ENCODE results near the gene RARS1.

RARS1 gene

GRCh38 chr5:168562279-168562678 lies 76.0 kb downstream of the RARS1 start (continued):
- TF ChIP-seq, protein P1, sequence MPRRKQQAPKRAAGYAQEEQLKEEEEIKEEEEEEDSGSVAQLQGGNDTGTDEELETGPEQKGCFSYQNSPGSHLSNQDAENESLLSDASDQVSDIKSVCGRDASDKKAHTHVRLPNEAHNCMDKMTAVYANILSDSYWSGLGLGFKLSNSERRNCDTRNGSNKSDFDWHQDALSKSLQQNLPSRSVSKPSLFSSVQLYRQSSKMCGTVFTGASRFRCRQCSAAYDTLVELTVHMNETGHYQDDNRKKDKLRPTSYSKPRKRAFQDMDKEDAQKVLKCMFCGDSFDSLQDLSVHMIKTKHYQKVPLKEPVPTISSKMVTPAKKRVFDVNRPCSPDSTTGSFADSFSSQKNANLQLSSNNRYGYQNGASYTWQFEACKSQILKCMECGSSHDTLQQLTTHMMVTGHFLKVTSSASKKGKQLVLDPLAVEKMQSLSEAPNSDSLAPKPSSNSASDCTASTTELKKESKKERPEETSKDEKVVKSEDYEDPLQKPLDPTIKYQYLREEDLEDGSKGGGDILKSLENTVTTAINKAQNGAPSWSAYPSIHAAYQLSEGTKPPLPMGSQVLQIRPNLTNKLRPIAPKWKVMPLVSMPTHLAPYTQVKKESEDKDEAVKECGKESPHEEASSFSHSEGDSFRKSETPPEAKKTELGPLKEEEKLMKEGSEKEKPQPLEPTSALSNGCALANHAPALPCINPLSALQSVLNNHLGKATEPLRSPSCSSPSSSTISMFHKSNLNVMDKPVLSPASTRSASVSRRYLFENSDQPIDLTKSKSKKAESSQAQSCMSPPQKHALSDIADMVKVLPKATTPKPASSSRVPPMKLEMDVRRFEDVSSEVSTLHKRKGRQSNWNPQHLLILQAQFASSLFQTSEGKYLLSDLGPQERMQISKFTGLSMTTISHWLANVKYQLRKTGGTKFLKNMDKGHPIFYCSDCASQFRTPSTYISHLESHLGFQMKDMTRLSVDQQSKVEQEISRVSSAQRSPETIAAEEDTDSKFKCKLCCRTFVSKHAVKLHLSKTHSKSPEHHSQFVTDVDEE (CRISPR knock-in tag; IDR thresholded peaks at IDR 0.05), result no peak
- TF ChIP-seq, protein P2, sequence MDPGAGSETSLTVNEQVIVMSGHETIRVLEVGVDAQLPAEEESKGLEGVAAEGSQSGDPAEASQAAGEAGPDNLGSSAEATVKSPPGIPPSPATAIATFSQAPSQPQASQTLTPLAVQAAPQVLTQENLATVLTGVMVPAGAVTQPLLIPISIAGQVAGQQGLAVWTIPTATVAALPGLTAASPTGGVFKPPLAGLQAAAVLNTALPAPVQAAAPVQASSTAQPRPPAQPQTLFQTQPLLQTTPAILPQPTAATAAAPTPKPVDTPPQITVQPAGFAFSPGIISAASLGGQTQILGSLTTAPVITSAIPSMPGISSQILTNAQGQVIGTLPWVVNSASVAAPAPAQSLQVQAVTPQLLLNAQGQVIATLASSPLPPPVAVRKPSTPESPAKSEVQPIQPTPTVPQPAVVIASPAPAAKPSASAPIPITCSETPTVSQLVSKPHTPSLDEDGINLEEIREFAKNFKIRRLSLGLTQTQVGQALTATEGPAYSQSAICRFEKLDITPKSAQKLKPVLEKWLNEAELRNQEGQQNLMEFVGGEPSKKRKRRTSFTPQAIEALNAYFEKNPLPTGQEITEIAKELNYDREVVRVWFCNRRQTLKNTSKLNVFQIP (CRISPR knock-in tag; IDR thresholded peaks at IDR 0.05; ENCODE audit: borderline replicate concordance, low read depth), result no peak
- TF ChIP-seq GLIS3 (CRISPR knock-in tag; IDR thresholded peaks at IDR 0.05), result no peak
- TF ChIP-seq ZC3H10 (CRISPR knock-in tag; IDR thresholded peaks at IDR 0.05), result no peak
- TF ChIP-seq ZNF70 (CRISPR knock-in tag; IDR thresholded peaks at IDR 0.05), result no peak
- TF ChIP-seq, protein P3, sequence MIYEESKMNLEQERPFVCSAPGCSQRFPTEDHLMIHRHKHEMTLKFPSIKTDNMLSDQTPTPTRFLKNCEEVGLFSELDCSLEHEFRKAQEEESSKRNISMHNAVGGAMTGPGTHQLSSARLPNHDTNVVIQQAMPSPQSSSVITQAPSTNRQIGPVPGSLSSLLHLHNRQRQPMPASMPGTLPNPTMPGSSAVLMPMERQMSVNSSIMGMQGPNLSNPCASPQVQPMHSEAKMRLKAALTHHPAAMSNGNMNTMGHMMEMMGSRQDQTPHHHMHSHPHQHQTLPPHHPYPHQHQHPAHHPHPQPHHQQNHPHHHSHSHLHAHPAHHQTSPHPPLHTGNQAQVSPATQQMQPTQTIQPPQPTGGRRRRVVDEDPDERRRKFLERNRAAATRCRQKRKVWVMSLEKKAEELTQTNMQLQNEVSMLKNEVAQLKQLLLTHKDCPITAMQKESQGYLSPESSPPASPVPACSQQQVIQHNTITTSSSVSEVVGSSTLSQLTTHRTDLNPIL (CRISPR knock-in tag; IDR thresholded peaks at IDR 0.05; ENCODE audit: low read depth), result no peak
- no peak for TF ChIP-seq RARB (CRISPR knock-in tag; IDR thresholded peaks at IDR 0.05)
- TF ChIP-seq ZFP3 (CRISPR knock-in tag; IDR thresholded peaks at IDR 0.05), result no peak
- TF ChIP-seq BACH2 (CRISPR knock-in tag; IDR thresholded peaks at IDR 0.05; ENCODE audit: borderline replicate concordance), result no peak

- no peak for ATAC-seq
- TF ChIP-seq ARNTL (CRISPR knock-in tag; IDR thresholded peaks at IDR 0.05; ENCODE audit: borderline replicate concordance, low read depth) (no peak), TOX (CRISPR knock-in tag; IDR thresholded peaks at IDR 0.05; ENCODE audit: borderline replicate concordance) (no peak), CSDC2 (CRISPR knock-in tag; IDR thresholded peaks at IDR 0.05) (no peak), TCF4 (CRISPR knock-in tag; IDR thresholded peaks at IDR 0.05; ENCODE audit: borderline replicate concordance) (no peak), ZNF8 (CRISPR knock-in tag; IDR thresholded peaks at IDR 0.05) (no peak), SNAI2 (CRISPR knock-in tag; IDR thresholded peaks at IDR 0.05) (no peak)
- TF ChIP-seq, protein P3 (CRISPR knock-in tag; IDR thresholded peaks at IDR 0.05; ENCODE audit: low read depth), result no peak
Measured at GRCh38 chr5:168563959-168564358, 77.7 kb downstream of the RARS1 start.

GRCh38 chr5:168568738-168569137 lies 82.5 kb downstream of the RARS1 start:
- ATAC-seq, result no peak
- TF ChIP-seq GLIS3 (CRISPR knock-in tag; IDR thresholded peaks at IDR 0.05) (no peak), PATZ1 (CRISPR knock-in tag; IDR thresholded peaks at IDR 0.05; ENCODE audit: borderline replicate concordance) (no peak), CSRNP3 (CRISPR knock-in tag; IDR thresholded peaks at IDR 0.05) (no peak), ISL1 (CRISPR knock-in tag; IDR thresholded peaks at IDR 0.05) (no peak), ZNF8 (CRISPR knock-in tag; IDR thresholded peaks at IDR 0.05) (no peak), TOX (CRISPR knock-in tag; IDR thresholded peaks at IDR 0.05; ENCODE audit: borderline replicate concordance) (no peak), PPARA (CRISPR knock-in tag; IDR thresholded peaks at IDR 0.05; ENCODE audit: borderline replicate concordance) (no peak), ZC3H10 (CRISPR knock-in tag; IDR thresholded peaks at IDR 0.05) (no peak), OSR1 (CRISPR knock-in tag; IDR thresholded peaks at IDR 0.05) (no peak), ZFP3 (CRISPR knock-in tag; IDR thresholded peaks at IDR 0.05) (no peak), ZNF70 (CRISPR knock-in tag; IDR thresholded peaks at IDR 0.05) (no peak), BACH2 (CRISPR knock-in tag; IDR thresholded peaks at IDR 0.05; ENCODE audit: borderline replicate concordance) (no peak), CSDC2 (CRISPR knock-in tag; IDR thresholded peaks at IDR 0.05) (no peak), RARB (CRISPR knock-in tag; IDR thresholded peaks at IDR 0.05) (no peak), TCF4 (CRISPR knock-in tag; IDR thresholded peaks at IDR 0.05; ENCODE audit: borderline replicate concordance) (no peak), ESRRG (CRISPR knock-in tag; IDR thresholded peaks at IDR 0.05) (no peak), ZNF565 (CRISPR knock-in tag; conservative IDR thresholded peaks at IDR 0.05; ENCODE audit: low read depth) (no peak)
- TF ChIP-seq, protein P3 (CRISPR knock-in tag; IDR thresholded peaks at IDR 0.05; ENCODE audit: low read depth), result no peak
- TF ChIP-seq, protein P1 (CRISPR knock-in tag; IDR thresholded peaks at IDR 0.05), result no peak

Measured in SK-N-SH treated with all-trans-retinoic acid at 6 μM for 48 hours (cell line).